ENCODE results near the gene NRDE2. TPM values are rescaled to one million over a fixed set of nuclear protein-coding genes. Genes with fewer than 3 reads are reported as not detected.
A peak's percentile ranks its signal among the peaks of the same experiment; 100 is the strongest.

NRDE2 gene
- total RNA-seq, 1 donor from 2014 or later = 20.8 TPM

DNA sequence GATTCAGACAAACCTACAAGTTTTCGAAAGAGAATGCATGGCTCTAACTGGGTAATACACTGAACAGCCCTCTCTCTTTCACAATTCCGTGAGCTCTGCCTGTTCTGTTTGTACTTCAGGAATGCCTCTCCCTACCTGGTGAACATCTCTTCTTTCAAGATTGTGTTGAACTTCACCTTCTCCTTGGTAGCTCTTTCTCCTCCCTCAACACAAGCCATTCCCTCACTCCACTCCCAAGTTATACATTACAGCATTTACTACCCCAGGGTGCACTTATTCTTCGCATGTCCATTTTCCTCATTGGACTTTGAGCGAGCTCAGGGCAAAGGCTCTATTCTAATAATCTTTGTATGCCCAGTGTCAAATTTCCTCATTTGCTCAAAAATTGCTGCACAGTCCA is 28.3 kb downstream of the NRDE2 start:
- peaks cover 7% of the 10 kb centered on the region for H3K4me1 Mint-ChIP-seq (ENCODE audit: unreplicated experiment)
- H3K4me3 Mint-ChIP-seq (ENCODE audit: unreplicated experiment) = no peak overlapping the region
- TF ChIP-seq CTCF (IDR thresholded peaks at IDR 0.05; ENCODE audit: unreplicated experiment) = no peak
- DNase-seq (ENCODE audit: low spot score) = no peak
- no peak overlapping the region for H3K27ac Mint-ChIP-seq (ENCODE audit: unreplicated experiment)
- H3K9me3 Mint-ChIP-seq (ENCODE audit: unreplicated experiment) = no peaks in the 10 kb centered on the region
- peaks cover 22% of the 10 kb centered on the region for H3K36me3 Mint-ChIP-seq (ENCODE audit: low read depth, unreplicated experiment)
- peaks cover 7% of the 10 kb centered on the region for H3K27me3 Mint-ChIP-seq (ENCODE audit: unreplicated experiment)

GRCh38 chr14:90302529-90303303 is 29.0 kb downstream of the NRDE2 start:
- no peak overlapping the region for H3K4me3 Mint-ChIP-seq (ENCODE audit: unreplicated experiment)
- H3K27ac Mint-ChIP-seq (ENCODE audit: unreplicated experiment) = peak overlapping the region; percentile 7
- H3K27me3 Mint-ChIP-seq (ENCODE audit: unreplicated experiment) = peaks cover 7% of the 10 kb centered on the region
- H3K9me3 Mint-ChIP-seq (ENCODE audit: unreplicated experiment) = no peaks in the 10 kb centered on the region
- no peak for DNase-seq (ENCODE audit: low spot score)
- peaks cover 7% of the 10 kb centered on the region for H3K4me1 Mint-ChIP-seq (ENCODE audit: unreplicated experiment)
- peaks cover 19% of the 10 kb centered on the region for H3K36me3 Mint-ChIP-seq (ENCODE audit: low read depth, unreplicated experiment)
- no peak for TF ChIP-seq CTCF (IDR thresholded peaks at IDR 0.05; ENCODE audit: unreplicated experiment)

- peaks cover 7% of the 10 kb centered on the region for H3K4me1 Mint-ChIP-seq (ENCODE audit: unreplicated experiment)
- H3K9me3 Mint-ChIP-seq (ENCODE audit: unreplicated experiment) = no peaks in the 10 kb centered on the region
- DNase-seq (ENCODE audit: low spot score) = no peak
- H3K4me3 Mint-ChIP-seq (ENCODE audit: unreplicated experiment) = no peak overlapping the region
- TF ChIP-seq CTCF (IDR thresholded peaks at IDR 0.05; ENCODE audit: unreplicated experiment) = no peak
- H3K27me3 Mint-ChIP-seq (ENCODE audit: unreplicated experiment) = peaks cover 7% of the 10 kb centered on the region
- no peak overlapping the region for H3K27ac Mint-ChIP-seq (ENCODE audit: unreplicated experiment)
- peaks cover 20% of the 10 kb centered on the region for H3K36me3 Mint-ChIP-seq (ENCODE audit: low read depth, unreplicated experiment)
These were observed 30.1 kb downstream of the NRDE2 start for GRCh38 chr14:90301668-90302090.

DNA sequence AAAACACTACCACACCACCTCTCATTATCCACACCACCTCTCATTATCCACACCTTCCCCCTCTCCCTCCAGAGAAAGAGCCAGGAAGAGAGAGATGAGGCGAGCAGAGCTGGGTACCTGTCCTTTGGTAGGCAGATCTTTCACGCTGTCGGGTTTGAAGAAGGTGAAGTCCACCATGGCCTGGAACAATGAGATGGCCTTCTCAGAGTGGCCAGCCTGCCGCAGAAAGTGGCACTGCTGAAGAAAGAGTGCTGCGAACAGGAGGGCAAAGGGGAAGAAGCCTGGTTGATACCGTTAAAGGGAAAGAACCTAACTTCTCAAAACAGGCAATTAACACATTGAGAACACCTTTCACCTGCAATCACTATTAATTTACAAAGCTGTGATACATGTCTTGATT is 30.6 kb downstream of the NRDE2 start:
- Mint-ChIP-seq H3K27me3 (ENCODE audit: unreplicated experiment) (peaks cover 7% of the 10 kb centered on the region), H3K27ac (ENCODE audit: unreplicated experiment) (peak overlapping the region; percentile 80), H3K4me3 (ENCODE audit: unreplicated experiment) (no peak overlapping the region), H3K9me3 (ENCODE audit: unreplicated experiment) (no peaks in the 10 kb centered on the region), H3K4me1 (ENCODE audit: unreplicated experiment) (peaks cover 7% of the 10 kb centered on the region), H3K36me3 (ENCODE audit: low read depth, unreplicated experiment) (peaks cover 26% of the 10 kb centered on the region)
- no peak for DNase-seq (ENCODE audit: low spot score)
- TF ChIP-seq CTCF (IDR thresholded peaks at IDR 0.05; ENCODE audit: unreplicated experiment) = no peak

GRCh38 chr14:90300611-90301047 is 31.1 kb downstream of the NRDE2 start:
- Mint-ChIP-seq H3K27me3 (ENCODE audit: unreplicated experiment) (peaks cover 7% of the 10 kb centered on the region), H3K36me3 (ENCODE audit: low read depth, unreplicated experiment) (peaks cover 29% of the 10 kb centered on the region), H3K27ac (ENCODE audit: unreplicated experiment) (peak overlapping the region; percentile 80), H3K9me3 (ENCODE audit: unreplicated experiment) (no peaks in the 10 kb centered on the region), H3K4me3 (ENCODE audit: unreplicated experiment) (no peak overlapping the region), H3K4me1 (ENCODE audit: unreplicated experiment) (peaks cover 7% of the 10 kb centered on the region)
- no peak for DNase-seq (ENCODE audit: low spot score)
- TF ChIP-seq CTCF (IDR thresholded peaks at IDR 0.05; ENCODE audit: unreplicated experiment) = no peak

Data from endothelial cell (in vitro differentiated cells).